OCI-LY7 (cell line): ENCODE measurements around the gene GRK3. TPM values are rescaled to one million over a fixed set of nuclear protein-coding genes. Genes with fewer than 3 reads are reported as not detected.
"Not testable (repeated sequence)": the region's sequence is repeated elsewhere in the genome, so short reads cannot be mapped to it uniquely, and the experiment has no call there.

Source experiments
- BruUV-seq: library from RNA; stranded (reverse); fragments of 400-500 nt; replicated peaks from 2 replicates; lab custom pipeline; 2021; lab: Mats Ljungman, UMichigan
- CTCF ChIA-PET: fragments of 300-600 bp; sonication (Branson Sonifier 250); formaldehyde crosslinking; loops from one replicate; lab custom pipeline; 2022; ENCODE audit warnings: antibody characterized with exemption; ENCODE audit not compliant: unreplicated experiment; lab: Charles Lee
- POLR2A ChIA-PET: fragments of 300-600 bp; sonication (Branson Sonifier 250); formaldehyde crosslinking; loops from one replicate; lab custom pipeline; 2022; ENCODE audit warnings: antibody characterized with exemption; lab: Charles Lee
- DNase-seq: peaks from one replicate; pipeline ENCODE4 v3.0.0-alpha.2; 2015; ENCODE audit warnings: low spot score
- H2AFZ ChIP-seq: fragments of 200-600 bp; sonication (generic), shearing (Covaris generic); 2 replicates; pipeline ENCODE4 v1.6.1; 2014; ENCODE audit warnings: mild to moderate bottlenecking, antibody characterized with exemption, low read length, moderate library complexity
- H3K27ac ChIP-seq: fragments of 200-600 bp; sonication (generic); 2 replicates; pipeline ENCODE4 v1.5.1; 2014; ENCODE audit warnings: mixed run types, low read depth, mild to moderate bottlenecking, moderate library complexity, low read length, inconsistent platforms; ENCODE audit not compliant: poor library complexity, severe bottlenecking
- H3K36me3 ChIP-seq: fragments of 200-600 bp; sonication (generic); 2 replicates; pipeline ENCODE4 v1.6.1; 2014; ENCODE audit warnings: mild to moderate bottlenecking, antibody characterized with exemption, low read length, moderate library complexity, mixed read lengths; ENCODE audit not compliant: insufficient read depth
- H3K4me1 ChIP-seq: fragments of 200-600 bp; sonication (generic); 2 replicates; pipeline ENCODE4 v1.5.1; 2014; ENCODE audit warnings: mild to moderate bottlenecking, low read length; ENCODE audit not compliant: insufficient read depth, poor library complexity, severe bottlenecking
- H3K4me2 ChIP-seq: fragments of 200-600 bp; sonication (generic); 2 replicates; pipeline ENCODE4 v1.6.1; 2014; ENCODE audit warnings: mild to moderate bottlenecking, low read length
- H3K4me3 ChIP-seq: fragments of 200-600 bp; sonication (generic); 2 replicates; pipeline ENCODE4 v1.5.1; 2014; ENCODE audit warnings: mild to moderate bottlenecking, low read depth, low read length; ENCODE audit not compliant: poor library complexity, severe bottlenecking
- H3K79me2 ChIP-seq: fragments of 200-600 bp; sonication (generic); 2 replicates; pipeline ENCODE4 v1.6.1; 2016; ENCODE audit warnings: low read depth, mild to moderate bottlenecking, low read length, moderate library complexity, mixed read lengths; ENCODE audit not compliant: insufficient read depth
- H3K9me2 ChIP-seq: fragments of 200-600 bp; sonication (generic); 2 replicates; pipeline ENCODE4 v1.6.1; 2016; ENCODE audit warnings: mild to moderate bottlenecking, low read length, mixed read lengths; ENCODE audit not compliant: insufficient read depth
- H3K9me3 ChIP-seq: fragments of 200-600 bp; sonication (generic); 2 replicates; pipeline ENCODE4 v1.6.1; 2014; ENCODE audit warnings: mild to moderate bottlenecking, mixed run types, low read length, mixed read lengths
- H4K20me1 ChIP-seq: fragments of 200-600 bp; sonication (generic); 2 replicates; pipeline ENCODE4 v1.6.1; 2014; ENCODE audit warnings: mild to moderate bottlenecking, antibody characterized with exemption, low read length, moderate library complexity, mixed read lengths; ENCODE audit not compliant: insufficient read depth
- CTCF ChIP-seq: fragments of 200-600 bp; sonication (generic); conservative IDR thresholded peaks from 2 replicates; pipeline ENCODE4 v1.5.1; 2014; ENCODE audit warnings: mild to moderate bottlenecking, antibody characterized with exemption, low read length, moderate library complexity, mixed read lengths
- EZH2phosphoT487 ChIP-seq: fragments of 200-600 bp; sonication (generic); IDR thresholded peaks from 2 replicates; pipeline ENCODE4 v1.6.1; 2018; ENCODE audit warnings: low read depth, borderline replicate concordance, mild to moderate bottlenecking, mixed run types, antibody characterized with exemption, low read length, moderate library complexity, mixed read lengths
- intact Hi-C: fragments of 100-400 bp; cut with micrococcal nuclease; formaldehyde crosslinking; loops from one replicate; pipeline ENCODE4 v1.10.0; 2022; ENCODE audit not compliant: unreplicated experiment
- total RNA-seq, 2 experiments: library from RNA; depleted of rRNA in 1 of 2; stranded (reverse); fragments of >200 nt in 1 of 2; shearing (Covaris generic) in 1 of 2; gene quantifications; 2 replicates each; pipeline ENCODE4 v1.2.3, GENCODE V29; 2014 to 2022

The GRK3 gene
- total RNA-seq, 2 experiments from 2014 or later, result 14.2 to 39.3 TPM

- TF ChIP-seq EZH2phosphoT487 (no peak), CTCF (no peak)
- POLR2A ChIA-PET, result no interaction called here
- CTCF ChIA-PET, result no interaction called here
Measured at GRCh38 chr22:25551396-25551795, 13.1 kb upstream of the GRK3 start.

GRCh38 chr22:25552405-25552804 is 12.1 kb upstream of the GRK3 start:
- H3K4me1 ChIP-seq, H3K9me3 ChIP-seq, H3K79me2 ChIP-seq, CTCF ChIA-PET, H2AFZ ChIP-seq, H3K4me3 ChIP-seq, H3K9me2 ChIP-seq, H4K20me1 ChIP-seq, H3K4me2 ChIP-seq, intact Hi-C loops, H3K27ac ChIP-seq, BruUV-seq, H3K36me3 ChIP-seq, DNase-seq: not testable (repeated sequence)
- POLR2A ChIA-PET, result interaction anchor here (1.1 kb wide), 1 partner anchor 9 kb away, joined by 4 read pairs; no protein-coding TSS in a partner anchor

More at GRCh38 chr22:25551396-25551795, 13.1 kb upstream of the GRK3 start:
- peaks cover 5% of the 10 kb centered on the region for H3K4me1 ChIP-seq
- H3K9me3 ChIP-seq, result no peaks in the 10 kb centered on the region
- H4K20me1 ChIP-seq, result no peaks in the 10 kb centered on the region
- no peak overlapping the region for H3K4me3 ChIP-seq
- no peak overlapping the region for H3K27ac ChIP-seq
- H3K36me3 ChIP-seq, result no peaks in the 10 kb centered on the region
- H3K9me2 ChIP-seq, result no peaks in the 10 kb centered on the region
- BruUV-seq, result no TSS peak
- no peak for DNase-seq
- no peak overlapping the region for H3K4me2 ChIP-seq
- H2AFZ ChIP-seq, result no peak overlapping the region
- intact Hi-C loops, result no loop called here
- H3K79me2 ChIP-seq, result no peaks in the 10 kb centered on the region

- Histone ChIP-seq H3K4me1 (peaks cover 5% of the 10 kb centered on the region), H2AFZ (no peak overlapping the region), H3K4me2 (no peak overlapping the region), H3K27ac (no peak overlapping the region), H3K9me3 (no peaks in the 10 kb centered on the region), H3K4me3 (no peak overlapping the region), H4K20me1 (no peaks in the 10 kb centered on the region), H3K9me2 (no peaks in the 10 kb centered on the region), H3K36me3 (no peaks in the 10 kb centered on the region), H3K79me2 (no peaks in the 10 kb centered on the region)
- POLR2A ChIA-PET, result interaction anchor here (1.1 kb wide), 1 partner anchor 9 kb away, joined by 4 read pairs; no protein-coding TSS in a partner anchor
- TF ChIP-seq EZH2phosphoT487, result no peak
- TF ChIP-seq CTCF, result no peak
- intact Hi-C loops, result no loop called here
- CTCF ChIA-PET, result no interaction called here
- no peak for DNase-seq
- BruUV-seq, result no TSS peak
Measured at GRCh38 chr22:25553131-25553530, 11.3 kb upstream of the GRK3 start.
